Measurements from ENCODE around the gene DIP2B.

GRCh38 chr12:50740307-50740706 is 235.5 kb downstream of the DIP2B start:
- TF ChIP-seq RAD21 (conservative IDR thresholded peaks at IDR 0.05) (no peak), TAF1 (IDR thresholded peaks at IDR 0.05; ENCODE audit: low read depth) (no peak), EZH2 (IDR thresholded peaks at IDR 0.05; ENCODE audit: borderline replicate concordance, insufficient read depth, low read length, poor library complexity, severe bottlenecking) (no peak), CTCF (IDR thresholded peaks at IDR 0.05; ENCODE audit: poor library complexity, severe bottlenecking) (no peak)

Data from neural cell (in vitro differentiated cells).